K562 (cell line): ENCODE measurements around the gene PARP4. TPM values are rescaled to one million over a fixed set of nuclear protein-coding genes. Genes with fewer than 3 reads are reported as not detected.

Experiments used
- ATAC-seq: fragments of 200-7000 bp; cut with Tn5 transposase; 3 replicates; pipeline ENCODE4 v1.9.1; 2020; ENCODE audit warnings: moderate library complexity
- BruUV-seq: library from RNA; stranded (reverse); fragments of 400-500 nt; replicated peaks from 2 replicates; lab custom pipeline; 2021; lab: Mats Ljungman, UMichigan
- CTCF ChIA-PET: fragments of 300-600 bp; formaldehyde crosslinking; extraction: SDS; loops from one replicate; lab custom pipeline; 2021; ENCODE audit warnings: low intra/inter-chr PET ratio; lab: Yijun Ruan, JAX
- POLR2A ChIA-PET: fragments of 300-600, 350-650 bp; sonication (Branson Sonifier 250); formaldehyde crosslinking; extraction: SDS; loops from one replicate; lab custom pipeline; 2021; ENCODE audit warnings: antibody characterized with exemption, inconsistent platforms; lab: Yijun Ruan, JAX
- DNase-seq, 4 experiments: peaks; one replicate each; pipeline versions ENCODE4 v3.0.0 to v3.0.0-alpha.2; 2011 to 2018; ENCODE audit warnings: low spot score in 3 of 4, mixed read lengths in 3 of 4; ENCODE audit errors: extremely low read depth in 1 of 4
- FAIRE-seq: peaks from 2 replicates; lab custom pipeline; 2011; peaks lifted over from hg19 to GRCh38; lab: Jason Lieb, UNC
- H2AFZ ChIP-seq: 2 replicates; pipeline ENCODE4 v1.6.0; 2011; ENCODE audit warnings: low read depth, low read length, control low read depth, inconsistent platforms
- H3K27ac ChIP-seq: fragments of 200-600 bp; 3 replicates; pipeline ENCODE4 v1.8.0; 2011; ENCODE audit warnings: low read depth, mild to moderate bottlenecking, control low read depth, inconsistent platforms, low read length, moderate library complexity, mixed read lengths; ENCODE audit errors: extremely low read depth
- H3K27me3 ChIP-seq, 2 experiments: fragments of 300-600 bp in 1 of 2; 2 replicates in 1 of 2; 3 replicates in 1 of 2; pipeline versions ENCODE4 v1.6.0 to v1.8.0; 2011; ENCODE audit warnings: inconsistent platforms in 2 of 2, low read length in 2 of 2, mild to moderate bottlenecking in 1 of 2, mixed read lengths in 1 of 2, moderate library complexity in 1 of 2; ENCODE audit not compliant: control insufficient read depth in 2 of 2, insufficient read depth in 2 of 2
- H3K36me3 ChIP-seq: fragments of 300-600 bp; 3 replicates; pipeline ENCODE4 v1.8.0; 2011; ENCODE audit warnings: mild to moderate bottlenecking, low read length, inconsistent platforms; ENCODE audit not compliant: control insufficient read depth, insufficient read depth
- H3K4me1 ChIP-seq, 2 experiments: fragments of 200-600 bp in 1 of 2; replicated peaks in 1 of 2; 2 replicates in 1 of 2; 3 replicates in 1 of 2; pipeline versions ENCODE4 v1.5.1 to v1.8.0; 2011; ENCODE audit warnings: inconsistent platforms in 2 of 2, low read length in 2 of 2, mild to moderate bottlenecking in 1 of 2, mixed read lengths in 1 of 2, moderate library complexity in 1 of 2; ENCODE audit not compliant: control insufficient read depth in 2 of 2, insufficient read depth in 2 of 2
- H3K4me2 ChIP-seq: 2 replicates; pipeline ENCODE4 v1.6.1; 2011; ENCODE audit warnings: low read length, control low read depth, inconsistent platforms, mixed read lengths; ENCODE audit not compliant: insufficient read depth
- H3K4me3 ChIP-seq: fragments of 200-600 bp; sonication (generic), shearing (Covaris generic); 2 replicates; pipeline ENCODE4 v1.5.1; 2016; ENCODE audit warnings: control low read depth, inconsistent platforms
- H3K79me2 ChIP-seq: fragments of 200-600 bp; 3 replicates; pipeline ENCODE4 v1.8.0; 2011; ENCODE audit warnings: low read length, inconsistent platforms; ENCODE audit not compliant: control insufficient read depth, insufficient read depth
- H3K9ac ChIP-seq, 2 experiments: 2 replicates each; pipeline versions ENCODE4 v1.6.0 to v1.6.1; 2011; ENCODE audit warnings: low read depth in 2 of 2, low read length in 2 of 2, control low read depth in 1 of 2, inconsistent platforms in 1 of 2, mild to moderate bottlenecking in 1 of 2, mixed read lengths in 1 of 2; ENCODE audit not compliant: insufficient read depth in 1 of 2
- H3K9me1 ChIP-seq: one replicate; pipeline ENCODE4 v1.6.0; 2011; ENCODE audit warnings: inconsistent platforms, mild to moderate bottlenecking, low read length, moderate library complexity; ENCODE audit not compliant: control insufficient read depth, insufficient read depth
- H3K9me3 ChIP-seq: replicated peaks from 2 replicates; pipeline ENCODE4 v1.5.1; 2011; ENCODE audit warnings: low read depth, low read length, inconsistent platforms; ENCODE audit not compliant: control insufficient read depth, insufficient read depth
- H4K20me1 ChIP-seq: replicated peaks from 2 replicates; pipeline ENCODE4 v1.6.1; 2011; ENCODE audit warnings: low read length, inconsistent platforms, mixed read lengths; ENCODE audit not compliant: control insufficient read depth, insufficient read depth
- CBFA2T3 ChIP-seq: fragments of 450-650 bp; IDR thresholded peaks from 2 replicates; pipeline ENCODE4 v1.6.1; 2017
- CCAR2 ChIP-seq: fragments of 200-400 bp; formaldehyde crosslinking; IDR thresholded peaks from 2 replicates; pipeline ENCODE4 v1.6.1; 2017; ENCODE audit warnings: mild to moderate bottlenecking, low read depth, low read length
- E2F1 ChIP-seq: sonication (generic); formaldehyde crosslinking; IDR thresholded peaks from 2 replicates; pipeline ENCODE4 v1.8.1; 2023; ENCODE audit warnings: mild to moderate bottlenecking, missing genetic modification reagents, moderate library complexity
- POLR2H ChIP-seq: IDR thresholded peaks from 2 replicates; pipeline ENCODE4 v1.6.1; 2016; ENCODE audit warnings: missing genetic modification characterization, low read depth, mild to moderate bottlenecking, control low read depth, missing compliant biosample characterization, moderate library complexity
- SIRT6 ChIP-seq: IDR thresholded peaks from one replicate; pipeline ENCODE4 v1.6.1; 2012; ENCODE audit warnings: low read depth, mild to moderate bottlenecking, control low read depth, inconsistent platforms, low read length, moderate library complexity
- TCFL5 ChIP-seq: fragments of 250-450 bp; sonication (Bioruptor Pico); conservative IDR thresholded peaks from 2 replicates; pipeline ENCODE4 v1.6.1; 2021; ENCODE audit warnings: mild to moderate bottlenecking, moderate library complexity, matching md5 sums
- TSC22D4 ChIP-seq: fragments of 450-650 bp; IDR thresholded peaks from 2 replicates; pipeline ENCODE4 v1.6.1; 2016; ENCODE audit warnings: missing genetic modification characterization, missing biosample characterization, control low read depth
- ZNF507 ChIP-seq: conservative IDR thresholded peaks from 2 replicates; pipeline ENCODE4 v1.6.1; 2017; ENCODE audit warnings: missing genetic modification characterization, missing compliant biosample characterization
- WGBS: fragments of 100-300 bp; shearing (Covaris generic); methylation state at CpG from one replicate; pipeline ENCODE4 v1.1.6; 2016; ENCODE audit warnings: low coverage, mixed read lengths; ENCODE audit not compliant: insufficient coverage; ENCODE audit errors: missing lambda C conversion rate; 5-methylcytosine and 5-hydroxymethylcytosine counted together
- in situ Hi-C: fragments of 300-500 bp; cut with MboI; formaldehyde crosslinking; loops from 4 replicates; pipeline ENCODE4 v1.15.0; 2018; ENCODE audit warnings: inconsistent platforms, mixed read lengths
- intact Hi-C: fragments of 100-400 bp; cut with micrococcal nuclease; formaldehyde crosslinking; loops from 2 replicates; pipeline ENCODE4 v1.14.2; 2022
- polyA plus RNA-seq, 8 experiments: library from polyadenylated mRNA; depleted of rRNA in 4 of 8; stranded (reverse) in 5 of 8; unstranded in 3 of 8; fragments of >200 nt; fragmentation: Nextera tagmentation in 2 of 8; fragmentation: Illumina TruSeq in 1 of 8; extraction: Ambion mirVana in 2 of 8; extraction: Trizol in 1 of 8; gene quantifications; 2 replicates each; pipeline versions ENCODE4 v1.2.1 to v1.2.3, GENCODE V29; 2011 to 2014; ENCODE audit warnings: inconsistent platforms in 1 of 8, missing spikeins in 1 of 8
- total RNA-seq, 7 experiments: library from RNA; depleted of rRNA in 6 of 7; stranded (reverse); fragments of >200 nt in 6 of 7; fragmentation: Illumina TruSeq in 2 of 7; extraction: Trizol in 2 of 7; gene quantifications; 2 replicates each; pipeline versions ENCODE4 v1.2.1 to v1.2.3, GENCODE V29; 2011 to 2021; ENCODE audit warnings: low replicate concordance in 1 of 7
- TF ChIP-seq, protein P1 (sequence below): fragments of 450-650 bp; IDR thresholded peaks from 2 replicates; pipeline ENCODE4 v1.6.1; 2018; ENCODE audit not compliant: partially characterized antibody
- TF ChIP-seq, protein P2 (sequence below): sonication (generic); formaldehyde crosslinking; IDR thresholded peaks from 2 replicates; pipeline ENCODE4 v1.9.0; 2022; ENCODE audit warnings: mild to moderate bottlenecking, missing genetic modification reagents

The PARP4 gene
- total and polyA plus RNA-seq, 9 of the 15 experiments (the other 6 are each of a cell fraction or from before 2014, with no cell fraction given): 6.3 to 26.3 (median 18.8) TPM

DNA sequence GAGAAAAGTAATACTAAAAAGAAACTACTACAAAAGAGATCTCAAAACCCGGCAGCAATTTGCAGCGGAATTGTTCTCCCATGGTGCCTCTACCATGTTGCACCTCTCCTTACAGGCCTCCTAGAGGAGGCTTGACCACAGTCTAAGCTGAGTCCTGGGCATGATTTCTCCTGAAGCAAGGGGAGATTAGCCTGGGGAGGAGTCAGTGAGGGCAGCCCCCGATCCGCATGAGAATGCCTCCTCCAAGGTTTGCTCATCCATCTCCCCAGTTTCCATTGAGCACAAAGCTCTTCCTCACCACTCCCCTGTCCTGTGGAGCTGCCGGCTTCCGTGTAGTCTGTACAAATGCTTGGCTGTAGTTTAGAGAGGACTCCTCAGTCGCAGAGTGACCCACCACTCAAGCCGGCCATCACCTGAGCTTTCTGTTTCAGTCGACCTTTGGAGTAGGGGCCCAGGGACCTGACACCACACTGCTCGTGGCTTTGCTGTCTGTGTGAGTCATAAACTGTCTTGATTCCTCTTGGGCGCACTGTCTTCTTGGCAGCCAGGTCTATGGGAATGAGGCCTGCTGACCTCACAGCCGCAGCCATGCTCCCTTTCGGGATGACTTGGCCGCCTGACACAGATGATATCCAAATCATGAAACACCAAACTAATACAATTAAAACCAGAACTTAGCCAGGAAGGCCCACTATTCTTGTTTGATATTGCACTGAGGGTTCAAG lies 130.9 kb downstream of the PARP4 start:
- no peak for FAIRE-seq
- DNase-seq: no peak
- BruUV-seq: no TSS peak
- TF ChIP-seq ZNF507 (tag): no peak
- TF ChIP-seq CCAR2: no peak
- TF ChIP-seq, protein P1, sequence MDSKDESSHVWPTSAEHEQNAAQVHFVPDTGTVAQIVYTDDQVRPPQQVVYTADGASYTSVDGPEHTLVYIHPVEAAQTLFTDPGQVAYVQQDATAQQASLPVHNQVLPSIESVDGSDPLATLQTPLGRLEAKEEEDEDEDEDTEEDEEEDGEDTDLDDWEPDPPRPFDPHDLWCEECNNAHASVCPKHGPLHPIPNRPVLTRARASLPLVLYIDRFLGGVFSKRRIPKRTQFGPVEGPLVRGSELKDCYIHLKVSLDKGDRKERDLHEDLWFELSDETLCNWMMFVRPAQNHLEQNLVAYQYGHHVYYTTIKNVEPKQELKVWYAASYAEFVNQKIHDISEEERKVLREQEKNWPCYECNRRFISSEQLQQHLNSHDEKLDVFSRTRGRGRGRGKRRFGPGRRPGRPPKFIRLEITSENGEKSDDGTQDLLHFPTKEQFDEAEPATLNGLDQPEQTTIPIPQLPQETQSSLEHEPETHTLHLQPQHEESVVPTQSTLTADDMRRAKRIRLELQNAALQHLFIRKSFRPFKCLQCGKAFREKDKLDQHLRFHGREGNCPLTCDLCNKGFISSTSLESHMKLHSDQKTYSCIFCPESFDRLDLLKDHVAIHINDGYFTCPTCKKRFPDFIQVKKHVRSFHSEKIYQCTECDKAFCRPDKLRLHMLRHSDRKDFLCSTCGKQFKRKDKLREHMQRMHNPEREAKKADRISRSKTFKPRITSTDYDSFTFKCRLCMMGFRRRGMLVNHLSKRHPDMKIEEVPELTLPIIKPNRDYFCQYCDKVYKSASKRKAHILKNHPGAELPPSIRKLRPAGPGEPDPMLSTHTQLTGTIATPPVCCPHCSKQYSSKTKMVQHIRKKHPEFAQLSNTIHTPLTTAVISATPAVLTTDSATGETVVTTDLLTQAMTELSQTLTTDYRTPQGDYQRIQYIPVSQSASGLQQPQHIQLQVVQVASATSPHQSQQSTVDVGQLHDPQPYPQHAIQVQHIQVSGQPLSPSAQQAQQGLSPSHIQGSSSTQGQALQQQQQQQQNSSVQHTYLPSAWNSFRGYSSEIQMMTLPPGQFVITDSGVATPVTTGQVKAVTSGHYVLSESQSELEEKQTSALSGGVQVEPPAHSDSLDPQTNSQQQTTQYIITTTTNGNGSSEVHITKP: no peak
- no peak for TF ChIP-seq CBFA2T3
- no peak for TF ChIP-seq SIRT6
- no peak for TF ChIP-seq POLR2H (tag)
- TF ChIP-seq, protein P2, sequence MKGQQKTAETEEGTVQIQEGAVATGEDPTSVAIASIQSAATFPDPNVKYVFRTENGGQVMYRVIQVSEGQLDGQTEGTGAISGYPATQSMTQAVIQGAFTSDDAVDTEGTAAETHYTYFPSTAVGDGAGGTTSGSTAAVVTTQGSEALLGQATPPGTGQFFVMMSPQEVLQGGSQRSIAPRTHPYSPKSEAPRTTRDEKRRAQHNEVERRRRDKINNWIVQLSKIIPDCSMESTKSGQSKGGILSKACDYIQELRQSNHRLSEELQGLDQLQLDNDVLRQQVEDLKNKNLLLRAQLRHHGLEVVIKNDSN: no peak
- no peak for TF ChIP-seq TSC22D4 (tag)
- TF ChIP-seq E2F1: no peak
- no peak for TF ChIP-seq TCFL5 (CRISPR knock-in tag)

More for the DNA sequence above, 130.9 kb downstream of the PARP4 start:
- Histone ChIP-seq H3K27ac (no peak overlapping the region), H3K9me1 (no peaks in the 10 kb centered on the region), H3K4me3 (no peak overlapping the region), H3K9ac (no peak overlapping the region), H4K20me1 (no peaks in the 10 kb centered on the region), H3K27me3 (peaks cover 0 to 1% of the 10 kb centered on the region in 2 experiments; a peak in 1 of 5 replicates), H3K9me3 (no peaks in the 10 kb centered on the region), H3K36me3 (no peaks in the 10 kb centered on the region), H3K79me2 (no peaks in the 10 kb centered on the region), H3K4me2 (no peak overlapping the region), H3K4me1 (no peaks in the 10 kb centered on the region), H2AFZ (no peak overlapping the region)
- in situ Hi-C loops: no loop called here
- ChIA-PET CTCF (no interaction called here), POLR2A (interaction anchor here (0.6 kb wide), 1 partner anchor 37 kb away, joined by 3 read pairs; no protein-coding TSS in a partner anchor)
- 2% methylated on average over 12 of the region's 14 CpGs for WGBS
- no peak for ATAC-seq
- intact Hi-C loops: no loop called here
